ENCODE results near the gene PSMB2.

DNA sequence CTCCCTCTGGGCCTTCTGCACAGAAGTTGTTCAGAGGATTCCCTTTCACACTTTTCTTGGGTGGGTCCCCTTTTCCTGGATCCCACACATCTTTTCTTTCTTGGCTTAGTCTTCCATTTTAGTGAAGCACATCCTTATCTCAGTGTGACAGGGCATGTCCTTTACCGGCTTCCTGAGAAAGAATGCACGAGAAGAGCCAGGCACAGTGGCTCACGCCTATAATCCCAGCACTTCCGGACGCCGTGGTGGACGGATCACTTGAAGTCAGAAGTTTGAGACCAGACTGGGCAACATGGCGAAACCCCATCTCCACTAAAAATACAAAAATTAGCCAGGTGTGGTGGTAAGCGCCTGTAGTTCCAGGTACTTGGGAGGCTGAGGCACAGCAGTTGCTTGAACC, 22.1 kb upstream of the PSMB2 start:
- TF ChIP-seq, protein P1, sequence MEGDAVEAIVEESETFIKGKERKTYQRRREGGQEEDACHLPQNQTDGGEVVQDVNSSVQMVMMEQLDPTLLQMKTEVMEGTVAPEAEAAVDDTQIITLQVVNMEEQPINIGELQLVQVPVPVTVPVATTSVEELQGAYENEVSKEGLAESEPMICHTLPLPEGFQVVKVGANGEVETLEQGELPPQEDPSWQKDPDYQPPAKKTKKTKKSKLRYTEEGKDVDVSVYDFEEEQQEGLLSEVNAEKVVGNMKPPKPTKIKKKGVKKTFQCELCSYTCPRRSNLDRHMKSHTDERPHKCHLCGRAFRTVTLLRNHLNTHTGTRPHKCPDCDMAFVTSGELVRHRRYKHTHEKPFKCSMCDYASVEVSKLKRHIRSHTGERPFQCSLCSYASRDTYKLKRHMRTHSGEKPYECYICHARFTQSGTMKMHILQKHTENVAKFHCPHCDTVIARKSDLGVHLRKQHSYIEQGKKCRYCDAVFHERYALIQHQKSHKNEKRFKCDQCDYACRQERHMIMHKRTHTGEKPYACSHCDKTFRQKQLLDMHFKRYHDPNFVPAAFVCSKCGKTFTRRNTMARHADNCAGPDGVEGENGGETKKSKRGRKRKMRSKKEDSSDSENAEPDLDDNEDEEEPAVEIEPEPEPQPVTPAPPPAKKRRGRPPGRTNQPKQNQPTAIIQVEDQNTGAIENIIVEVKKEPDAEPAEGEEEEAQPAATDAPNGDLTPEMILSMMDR (IDR thresholded peaks at IDR 0.05; ENCODE audit: poor library complexity, severe bottlenecking): no peak
- TF ChIP-seq TAF1 (IDR thresholded peaks at IDR 0.05; ENCODE audit: low read depth) (no peak), SMC3 (conservative IDR thresholded peaks at IDR 0.05; ENCODE audit: poor library complexity) (no peak), RAD21 (conservative IDR thresholded peaks at IDR 0.05) (no peak), MXI1 (conservative IDR thresholded peaks at IDR 0.05; ENCODE audit: poor library complexity, severe bottlenecking) (no peak), EP300 (conservative IDR thresholded peaks at IDR 0.05; ENCODE audit: poor library complexity, severe bottlenecking) (no peak), EZH2 (IDR thresholded peaks at IDR 0.05; ENCODE audit: borderline replicate concordance, insufficient read depth, low read length, poor library complexity, severe bottlenecking) (no peak)

Data from neural cell (in vitro differentiated cells).